Measurements from ENCODE around the gene TTC28.

The TTC28 gene

GRCh38 chr22:28029201-28029948 is 650.3 kb downstream of the TTC28 start:
- no peak overlapping the region for H3K27ac ChIP-seq
- H3K4me1 ChIP-seq (ENCODE audit: control insufficient read depth in 1 of 2, insufficient read depth in 1 of 2, low read depth in 1 of 2, low read length in 1 of 2): no peaks in the 10 kb centered on the region
- no peaks in the 10 kb centered on the region for H3K27me3 ChIP-seq
- H3K4me3 ChIP-seq (ENCODE audit: low read depth in 1 of 2, low read length in 1 of 2): no peak overlapping the region
- no peaks in the 10 kb centered on the region for H3K36me3 ChIP-seq
- TF ChIP-seq, protein P1, sequence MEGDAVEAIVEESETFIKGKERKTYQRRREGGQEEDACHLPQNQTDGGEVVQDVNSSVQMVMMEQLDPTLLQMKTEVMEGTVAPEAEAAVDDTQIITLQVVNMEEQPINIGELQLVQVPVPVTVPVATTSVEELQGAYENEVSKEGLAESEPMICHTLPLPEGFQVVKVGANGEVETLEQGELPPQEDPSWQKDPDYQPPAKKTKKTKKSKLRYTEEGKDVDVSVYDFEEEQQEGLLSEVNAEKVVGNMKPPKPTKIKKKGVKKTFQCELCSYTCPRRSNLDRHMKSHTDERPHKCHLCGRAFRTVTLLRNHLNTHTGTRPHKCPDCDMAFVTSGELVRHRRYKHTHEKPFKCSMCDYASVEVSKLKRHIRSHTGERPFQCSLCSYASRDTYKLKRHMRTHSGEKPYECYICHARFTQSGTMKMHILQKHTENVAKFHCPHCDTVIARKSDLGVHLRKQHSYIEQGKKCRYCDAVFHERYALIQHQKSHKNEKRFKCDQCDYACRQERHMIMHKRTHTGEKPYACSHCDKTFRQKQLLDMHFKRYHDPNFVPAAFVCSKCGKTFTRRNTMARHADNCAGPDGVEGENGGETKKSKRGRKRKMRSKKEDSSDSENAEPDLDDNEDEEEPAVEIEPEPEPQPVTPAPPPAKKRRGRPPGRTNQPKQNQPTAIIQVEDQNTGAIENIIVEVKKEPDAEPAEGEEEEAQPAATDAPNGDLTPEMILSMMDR (IDR thresholded peaks at IDR 0.05): no peak
- H3K9me3 ChIP-seq: no peaks in the 10 kb centered on the region

GRCh38 chr22:28027453-28028448 is 651.9 kb downstream of the TTC28 start:
- H3K4me1 ChIP-seq (ENCODE audit: control insufficient read depth in 1 of 2, insufficient read depth in 1 of 2, low read depth in 1 of 2, low read length in 1 of 2): no peaks in the 10 kb centered on the region
- no peaks in the 10 kb centered on the region for H3K36me3 ChIP-seq
- H3K9me3 ChIP-seq: no peaks in the 10 kb centered on the region
- H3K4me3 ChIP-seq (ENCODE audit: low read depth in 1 of 2, low read length in 1 of 2): no peak overlapping the region
- no peak overlapping the region for H3K27ac ChIP-seq
- no peaks in the 10 kb centered on the region for H3K27me3 ChIP-seq
- TF ChIP-seq, protein P1 (IDR thresholded peaks at IDR 0.05): no peak

- Histone ChIP-seq H3K4me1 (ENCODE audit: control insufficient read depth in 1 of 2, insufficient read depth in 1 of 2, low read depth in 1 of 2, low read length in 1 of 2) (no peaks in the 10 kb centered on the region), H3K36me3 (no peaks in the 10 kb centered on the region), H3K4me3 (ENCODE audit: low read depth in 1 of 2, low read length in 1 of 2) (no peak overlapping the region), H3K27ac (no peak overlapping the region), H3K27me3 (no peaks in the 10 kb centered on the region), H3K9me3 (no peaks in the 10 kb centered on the region)
- TF ChIP-seq, protein P1 (IDR thresholded peaks at IDR 0.05): no peak
Observed at GRCh38 chr22:28025866-28026575, 653.6 kb downstream of the TTC28 start.

- no peaks in the 10 kb centered on the region for H3K36me3 ChIP-seq
- H3K9me3 ChIP-seq: no peaks in the 10 kb centered on the region
- no peaks in the 10 kb centered on the region for H3K4me1 ChIP-seq (ENCODE audit: control insufficient read depth in 1 of 2, insufficient read depth in 1 of 2, low read depth in 1 of 2, low read length in 1 of 2)
- no peak overlapping the region for H3K27ac ChIP-seq
- TF ChIP-seq, protein P1 (IDR thresholded peaks at IDR 0.05): no peak
- H3K4me3 ChIP-seq (ENCODE audit: low read depth in 1 of 2, low read length in 1 of 2): no peak overlapping the region
- no peaks in the 10 kb centered on the region for H3K27me3 ChIP-seq
Observed at GRCh38 chr22:28025333-28025732, 654.3 kb downstream of the TTC28 start.

DNA sequence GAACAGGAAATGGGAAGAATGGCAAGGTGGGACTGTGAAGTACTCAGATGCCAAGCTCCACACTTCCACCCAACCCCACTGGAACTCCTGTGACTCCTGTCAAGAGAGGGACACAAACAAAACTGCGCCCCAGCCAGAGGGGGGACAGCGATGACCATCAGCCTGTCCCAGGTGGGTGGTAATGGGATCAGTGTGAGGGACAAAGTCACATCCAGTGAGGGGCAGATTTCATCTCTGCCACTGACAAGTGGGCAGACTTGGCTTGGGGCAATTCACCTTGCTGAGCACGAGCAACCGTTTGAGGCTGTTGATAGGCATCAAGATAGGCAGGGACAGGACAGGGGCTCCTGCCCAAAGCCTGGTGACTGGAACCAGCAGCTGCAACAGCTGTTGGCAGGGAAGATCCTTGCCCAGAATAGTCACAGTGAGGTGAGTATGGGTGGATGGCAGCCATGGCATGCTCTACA is 655.2 kb downstream of the TTC28 start:
- Histone ChIP-seq H3K4me3 (ENCODE audit: low read depth in 1 of 2, low read length in 1 of 2) (no peak overlapping the region), H3K27me3 (no peaks in the 10 kb centered on the region), H3K36me3 (no peaks in the 10 kb centered on the region), H3K27ac (no peak overlapping the region), H3K4me1 (ENCODE audit: control insufficient read depth in 1 of 2, insufficient read depth in 1 of 2, low read depth in 1 of 2, low read length in 1 of 2) (no peaks in the 10 kb centered on the region), H3K9me3 (no peaks in the 10 kb centered on the region)
- TF ChIP-seq, protein P1 (IDR thresholded peaks at IDR 0.05): no peak

All from neutrophil (primary cell).